Panc1 (cell line): ENCODE measurements around the gene DDX21. TPM values are rescaled to one million over a fixed set of nuclear protein-coding genes. Genes with fewer than 3 reads are reported as not detected.

Experiments used
- ATAC-seq: fragments of 200-7000 bp; cut with Tn5 transposase; 2 replicates; pipeline ENCODE4 v1.9.1; 2020; ENCODE audit warnings: mild to moderate bottlenecking, moderate library complexity
- BruUV-seq: library from RNA; stranded (reverse); fragments of 400-500 nt; replicated peaks from 2 replicates; lab custom pipeline; 2021; lab: Mats Ljungman, UMichigan
- CTCF ChIA-PET: fragments of 300-600 bp; sonication (Branson Sonifier 250); formaldehyde crosslinking; loops from one replicate; lab custom pipeline; 2022; ENCODE audit warnings: antibody characterized with exemption; lab: Charles Lee
- POLR2A ChIA-PET: fragments of 300-600 bp; sonication (Branson Sonifier 250); formaldehyde crosslinking; loops from one replicate; lab custom pipeline; 2022; ENCODE audit warnings: antibody characterized with exemption; lab: Charles Lee
- DNase-seq: peaks from one replicate; pipeline ENCODE4 v3.0.0-alpha.2; 2010; ENCODE audit warnings: low read depth, low spot score
- H3K27ac ChIP-seq: 2 replicates; pipeline ENCODE4 v1.5.1; 2011; ENCODE audit warnings: mild to moderate bottlenecking, low read length, inconsistent platforms
- H3K27me3 ChIP-seq: fragments of 200-500 bp; sonication (Bioruptor generic); 2 replicates; pipeline ENCODE4 v1.6.0; 2014; ENCODE audit warnings: low read length, inconsistent platforms; ENCODE audit not compliant: control insufficient read depth, insufficient read depth
- H3K36me3 ChIP-seq: fragments of 200-500 bp; sonication (Bioruptor generic); 2 replicates; pipeline ENCODE4 v1.5.1; 2014; ENCODE audit warnings: inconsistent platforms, mild to moderate bottlenecking, low read length, moderate library complexity; ENCODE audit not compliant: control insufficient read depth, insufficient read depth
- H3K4me1 ChIP-seq: 2 replicates; pipeline ENCODE4 v1.5.1; 2011; ENCODE audit warnings: inconsistent platforms, mild to moderate bottlenecking, low read length, moderate library complexity; ENCODE audit not compliant: control insufficient read depth, insufficient read depth
- H3K4me3 ChIP-seq, 2 experiments: 2 replicates each; pipeline ENCODE4 v1.5.1; 2011 to 2012; ENCODE audit warnings: low read depth in 2 of 2, low read length in 2 of 2, mild to moderate bottlenecking in 2 of 2, inconsistent platforms in 1 of 2, moderate library complexity in 1 of 2
- H3K9me3 ChIP-seq: fragments of 200-500 bp; sonication (Bioruptor generic); 2 replicates; pipeline ENCODE4 v1.5.1; 2014; ENCODE audit warnings: low read depth, mild to moderate bottlenecking, inconsistent platforms, low read length, moderate library complexity; ENCODE audit not compliant: control insufficient read depth, insufficient read depth
- CTCF ChIP-seq: fragments of 450-650 bp; IDR thresholded peaks from 2 replicates; pipeline ENCODE4 v1.5.1; 2017; ENCODE audit warnings: mild to moderate bottlenecking
- POLR2AphosphoS5 ChIP-seq: IDR thresholded peaks from 2 replicates; pipeline ENCODE4 v1.6.1; 2012; ENCODE audit warnings: mild to moderate bottlenecking, low read depth, low read length, moderate library complexity
- REST ChIP-seq, 2 experiments: IDR thresholded peaks; 2 replicates each; pipeline ENCODE4 v1.6.1; 2011 to 2012; ENCODE audit warnings: low read depth in 2 of 2, control low read depth in 1 of 2, low read length in 1 of 2, mild to moderate bottlenecking in 1 of 2, moderate library complexity in 1 of 2; ENCODE audit not compliant: insufficient read depth in 1 of 2
- SIN3A ChIP-seq: IDR thresholded peaks from 2 replicates; pipeline ENCODE4 v1.6.1; 2012; ENCODE audit warnings: low read depth, mild to moderate bottlenecking, low read length, moderate library complexity, borderline replicate concordance; ENCODE audit not compliant: insufficient read depth
- TCF7L2 ChIP-seq: IDR thresholded peaks from 2 replicates; pipeline ENCODE4 v1.6.1; 2011; ENCODE audit warnings: mild to moderate bottlenecking, low read depth, low read length, inconsistent platforms
- in situ Hi-C: cut with HindIII; loops from 2 replicates; pipeline ENCODE4 v1.10.0; 2016; ENCODE audit warnings: low sequenced_read_pairs, low pct_unique_long_range_greater_than_20kb
- intact Hi-C: fragments of 100-400 bp; cut with micrococcal nuclease; formaldehyde crosslinking; loops from one replicate; pipeline ENCODE4 v1.10.0; 2022; ENCODE audit not compliant: unreplicated experiment
- total RNA-seq: library from RNA; stranded (reverse); gene quantifications from one replicate; pipeline ENCODE4 v1.2.1, GENCODE V29; 2021; ENCODE audit not compliant: unreplicated experiment

DDX21 gene
- total RNA-seq, 1 experiment from 2014 or later: 172 TPM

- DNase-seq (no peak), ATAC-seq (no peak)
- ChIA-PET CTCF (interaction anchor here (0.6 kb wide), 1 partner anchor 65 kb away, joined by 3 read pairs; no protein-coding TSS in a partner anchor), POLR2A (no interaction called here)
- intact Hi-C loops: no loop called here
- peak overlapping the region; percentile 94 for H3K27ac ChIP-seq
- no TSS peak for BruUV-seq
- in situ Hi-C loops: no loop called here
- no peaks in the 10 kb centered on the region for H3K9me3 ChIP-seq
- TF ChIP-seq TCF7L2 (no peak), REST (IDR thresholded peaks at IDR 0.05; ENCODE audit: insufficient read depth in 1 of 2, low read depth in 2 of 2, low read length in 1 of 2) (no peak)
- no peaks in the 10 kb centered on the region for H3K27me3 ChIP-seq
- H3K36me3 ChIP-seq: peaks cover 10% of the 10 kb centered on the region
- H3K4me1 ChIP-seq: peaks cover 13% of the 10 kb centered on the region; the same call in 1 of the 2 replicates
- H3K4me3 ChIP-seq: peak overlapping the region; percentile 89 to 90
Observed at GRCh38 chr10:68954904-68955303, 1.1 kb upstream of the DDX21 start.

- no peaks in the 10 kb centered on the region for H3K27me3 ChIP-seq
- in situ Hi-C loops (no loop called here), intact Hi-C loops (no loop called here)
- H3K9me3 ChIP-seq: no peaks in the 10 kb centered on the region
- peak overlapping the region; percentile 94 for H3K27ac ChIP-seq
- TF ChIP-seq SIN3A (no peak), POLR2AphosphoS5 (no peak), CTCF (no peak), TCF7L2 (no peak)
- ChIA-PET CTCF (interaction anchor here (0.6 to 0.9 kb wide), 3 partner anchors 14 to 212 kb away, joined by 3 read pairs; no protein-coding TSS in a partner anchor), POLR2A (interaction anchor here (0.6 kb wide), 1 partner anchor 66 kb away, joined by 4 read pairs; no protein-coding TSS in a partner anchor)
- no peak for DNase-seq
- peak; percentile 26 for ATAC-seq
- H3K4me1 ChIP-seq: peaks cover 14% of the 10 kb centered on the region; the same call in 1 of the 2 replicates
- BruUV-seq: TSS peak; percentile 98
- H3K4me3 ChIP-seq: peak overlapping the region; percentile 89 to 90
- peaks cover 14% of the 10 kb centered on the region for H3K36me3 ChIP-seq
Observed at GRCh38 chr10:68955355-68955831, 577 bp upstream of the DDX21 start.

- peak overlapping the region; percentile 94 for H3K27ac ChIP-seq
- in situ Hi-C loops: no loop called here
- CTCF ChIA-PET: no interaction called here
- DNase-seq (no peak), ATAC-seq (no peak)
- H3K36me3 ChIP-seq: peaks cover 30% of the 10 kb centered on the region
- H3K27me3 ChIP-seq: no peaks in the 10 kb centered on the region
- POLR2A ChIA-PET: interaction anchor here (0.6 kb wide), 1 partner anchor 10 kb away, joined by 3 read pairs; no protein-coding TSS in a partner anchor
- BruUV-seq: no TSS peak
- intact Hi-C loops: no loop called here
- peak overlapping the region; percentile 89 to 90 for H3K4me3 ChIP-seq
- no peaks in the 10 kb centered on the region for H3K9me3 ChIP-seq
- peaks cover 14% of the 10 kb centered on the region; the same call in 1 of the 2 replicates for H3K4me1 ChIP-seq
- TF ChIP-seq TCF7L2: no peak
- TF ChIP-seq SIN3A: no peak
- TF ChIP-seq POLR2AphosphoS5: no peak; the same call in 1 of the 2 replicates
- TF ChIP-seq CTCF: no peak
- TF ChIP-seq REST (IDR thresholded peaks at IDR 0.05; ENCODE audit: insufficient read depth in 1 of 2, low read depth in 2 of 2, low read length in 1 of 2): no peak
Observed at GRCh38 chr10:68957284-68957615, 1.3 kb downstream of the DDX21 start.
